Astrocyte (in vitro differentiated cells and primary cell): ENCODE results near the gene CSF1R.

Experiments
- CTCF ChIP-seq: IDR thresholded peaks from 2 replicates; pipeline ENCODE4 v1.5.1; 2011; ENCODE audit warnings: low read depth, mild to moderate bottlenecking, inconsistent platforms, low read length, moderate library complexity; ENCODE audit not compliant: insufficient read depth
- EZH2 ChIP-seq: IDR thresholded peaks from 2 replicates; pipeline ENCODE4 v1.6.1; 2012; ENCODE audit warnings: mild to moderate bottlenecking, low read length, inconsistent platforms; ENCODE audit not compliant: insufficient read depth

DNA sequence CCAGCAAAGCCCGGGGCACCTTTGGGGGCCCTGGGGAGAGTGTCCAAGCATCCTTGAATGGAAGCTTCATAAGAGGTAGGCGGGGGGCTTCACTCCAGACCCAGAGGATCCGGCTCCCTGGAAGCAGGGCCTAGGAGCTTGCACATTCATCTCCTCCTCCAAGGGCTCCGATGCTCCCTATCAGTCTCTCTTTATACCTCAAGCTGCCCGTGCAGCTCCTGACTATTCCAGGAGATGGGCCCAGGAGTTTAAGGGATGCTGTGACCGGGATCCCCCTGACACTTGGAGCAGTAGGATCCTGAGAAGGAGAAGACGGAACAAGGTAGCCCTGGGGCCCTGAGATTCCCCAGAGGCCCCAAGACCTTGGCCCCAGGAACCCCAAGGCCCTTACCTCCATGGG, 25.9 kb downstream of the CSF1R start:
- TF ChIP-seq CTCF, result no peak
- no peak for TF ChIP-seq EZH2
